Dermis blood vessel endothelial cell (primary cell): ENCODE data around the gene RARA. TPM values are rescaled to one million over a fixed set of nuclear protein-coding genes. Genes with fewer than 3 reads are reported as not detected.

Experiments used
- DNase-seq: peaks from one replicate; pipeline ENCODE4 v3.0.0; 2010
- total RNA-seq: library from RNA; depleted of rRNA; stranded (reverse); fragments of >200 nt; gene quantifications from 2 replicates; pipeline ENCODE4 v1.2.3, GENCODE V29; 2014

Gene RARA
- total RNA-seq, 1 donor from 2014 or later: 9.7 TPM

GRCh38 chr17:40316571-40317344 is 7.8 kb downstream of the RARA start:
- DNase-seq: peak; percentile 72

- peak; percentile 79 for DNase-seq
These were observed 8.4 kb downstream of the RARA start for GRCh38 chr17:40317345-40317873.

GRCh38 chr17:40317880-40318829 is 9.2 kb downstream of the RARA start:
- peak; percentile 97 for DNase-seq

- peak; percentile 21 for DNase-seq
These were observed 9.9 kb downstream of the RARA start for GRCh38 chr17:40318830-40319391.

GRCh38 chr17:40319651-40320540 is 10.9 kb downstream of the RARA start:
- DNase-seq: peak; percentile 25

GRCh38 chr17:40320756-40321523 is 12.0 kb downstream of the RARA start:
- DNase-seq: peak; percentile 23

GRCh38 chr17:40321524-40321929 is 12.5 kb downstream of the RARA start:
- DNase-seq: no peak

- DNase-seq: peak; percentile 32
These were observed 13.0 kb downstream of the RARA start for GRCh38 chr17:40321961-40322357.

GRCh38 chr17:40322358-40323315 is 13.7 kb downstream of the RARA start:
- peak; percentile 96 for DNase-seq

- peak; percentile 93 for DNase-seq
These were observed 14.7 kb downstream of the RARA start for GRCh38 chr17:40323391-40324381.

GRCh38 chr17:40325156-40326013 is 16.4 kb downstream of the RARA start:
- peak; percentile 28 for DNase-seq

GRCh38 chr17:40326014-40326831 is 17.2 kb downstream of the RARA start:
- peak; percentile 60 for DNase-seq

GRCh38 chr17:40326832-40327199 is 17.8 kb downstream of the RARA start:
- no peak for DNase-seq

GRCh38 chr17:40327244-40327729 is 18.3 kb downstream of the RARA start:
- no peak for DNase-seq

- no peak for DNase-seq
These were observed 18.9 kb downstream of the RARA start for GRCh38 chr17:40327735-40328385.

GRCh38 chr17:40328386-40328766 is 19.4 kb downstream of the RARA start:
- DNase-seq: no peak
